Esophagus squamous epithelium (tissue), 5 donors: ENCODE data around the gene RSPH6A. TPM values are rescaled to one million over a fixed set of nuclear protein-coding genes. Genes with fewer than 3 reads are reported as not detected.
A peak's percentile ranks its signal among the peaks of the same experiment; 100 is the strongest.
"Not testable (repeated sequence)": the region's sequence is repeated elsewhere in the genome, so short reads cannot be mapped to it uniquely, and the experiment has no call there.

Experiments used
- DNase-seq: peaks from one replicate; lab custom pipeline; 2025; lab: John Stamatoyannopoulos, UW
- H3K27ac ChIP-seq, 4 donors: fragments of 200-600 bp; sonication (generic); one replicate each; pipeline ENCODE4 v1.5.1; 2016 to 2019; ENCODE audit warnings: mild to moderate bottlenecking in 1 of 4
- H3K27me3 ChIP-seq, 4 donors: fragments of 200-600 bp; sonication (generic); 1 replicate in 3 of 4; 2 replicates in 1 of 4; pipeline versions ENCODE4 v1.5.1 to v1.6.0; 2017 to 2021; ENCODE audit warnings: antibody characterized with exemption in 1 of 4
- H3K36me3 ChIP-seq, 3 donors: fragments of 200-600 bp; sonication (generic); one replicate each; pipeline ENCODE4 v1.5.1; 2016 to 2019
- H3K4me1 ChIP-seq, 3 donors: fragments of 200-600 bp; sonication (generic); one replicate each; pipeline ENCODE4 v1.5.1; 2017 to 2019
- H3K4me3 ChIP-seq, 4 donors: fragments of 200-600 bp; sonication (generic); 1 replicate in 3 of 4; 2 replicates in 1 of 4; pipeline ENCODE4 v1.5.1; 2016 to 2019; ENCODE audit warnings: mild to moderate bottlenecking in 2 of 4, moderate library complexity in 1 of 4
- H3K9me3 ChIP-seq, 3 donors: fragments of 200-600 bp; sonication (generic); one replicate each; pipeline ENCODE4 v1.5.1; 2016 to 2019
- POLR2A ChIP-seq, 4 donors: fragments of 450-650 bp; IDR thresholded peaks; one replicate each; pipeline ENCODE4 v1.6.1; 2017; ENCODE audit warnings: antibody characterized with exemption in 4 of 4, mild to moderate bottlenecking in 4 of 4, moderate library complexity in 3 of 4
- WGBS, 2 donors: methylation state at CpG; one replicate each; pipeline ENCODE4 v1.1.5; 2018; 5-methylcytosine and 5-hydroxymethylcytosine counted together
- intact Hi-C: fragments of 100-400 bp; cut with DNase I; formaldehyde crosslinking; loops from one replicate; pipeline ENCODE4 v1.15.0; 2022
- total RNA-seq, 4 donors: library from RNA; depleted of rRNA; stranded (reverse); fragments of >200 nt; gene quantifications; one replicate each; pipeline ENCODE4 v1.1.0, GENCODE V29; 2016
- TF ChIP-seq, protein P1 (sequence below), 6 experiments: fragments of 450-650 bp in 4 of 6; fragments of 200-600 bp in 2 of 6; sonication (generic) in 2 of 6; IDR thresholded peaks; one replicate each; pipeline ENCODE4 v1.5.1; 2016 to 2019; ENCODE audit warnings: antibody characterized with exemption in 6 of 6, mild to moderate bottlenecking in 4 of 6, moderate library complexity in 4 of 6
- donor health status: DM: yes; HTN: yes; CAD: no.

Gene RSPH6A
- total RNA-seq, 4 donors from 2014 or later, result 0.19 TPM; not detected in 3

DNA sequence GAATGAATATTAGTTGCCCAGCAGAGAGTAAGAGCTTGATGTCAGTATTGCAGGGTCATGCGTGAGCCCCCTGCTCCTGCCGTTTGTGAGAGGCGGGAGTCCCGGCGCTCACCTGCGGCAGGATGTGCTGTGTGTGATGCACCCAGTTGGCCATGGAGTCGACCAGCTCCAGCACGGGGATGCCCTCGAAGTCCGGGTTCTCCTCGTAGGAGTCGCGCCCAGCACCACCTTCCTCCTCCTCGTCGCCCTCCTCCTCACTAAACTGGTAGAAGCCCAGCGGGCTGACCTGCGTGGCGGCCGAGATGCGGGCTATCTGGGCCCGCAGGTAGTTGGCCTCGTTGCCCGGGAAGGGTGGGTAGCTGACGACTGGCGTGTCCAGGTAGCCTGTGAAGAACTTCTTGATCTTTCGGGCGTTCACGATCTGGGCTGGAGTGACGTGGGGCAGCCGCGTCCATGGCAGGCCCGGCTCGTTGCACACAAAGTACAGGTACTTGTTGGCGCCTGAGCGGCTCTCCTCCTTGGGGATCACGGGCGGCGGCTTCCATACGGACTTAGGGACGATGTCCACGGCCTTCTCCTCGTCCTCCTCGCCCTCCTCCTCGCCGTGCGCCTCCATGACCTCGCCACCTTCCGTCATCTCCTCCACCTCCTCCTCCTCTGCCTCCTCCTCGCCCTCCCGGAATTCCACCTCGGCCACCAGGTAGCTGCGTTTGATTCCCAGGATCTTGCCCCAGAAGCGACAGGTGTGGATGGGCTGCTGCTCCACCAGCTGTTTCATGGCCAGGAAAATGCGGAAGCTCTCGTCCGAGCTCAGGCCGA is 10.8 kb downstream of the RSPH6A start:
- Histone ChIP-seq H3K4me1 (peaks cover 8 to 22% (median 15%) of the 10 kb centered on the region in 3 donors), H3K27ac (no peak overlapping the region), H3K4me3 (no peak overlapping the region), H3K27me3 (no peaks in the 10 kb centered on the region), H3K36me3 (no peaks in the 10 kb centered on the region), H3K9me3 (no peaks in the 10 kb centered on the region)
- intact Hi-C loops, result no loop called here
- 87 to 91% methylated on average over 16 to 36 of the region's 57 CpGs for WGBS, 2 donors
- no peak for TF ChIP-seq POLR2A (IDR thresholded peaks at IDR 0.05)
- TF ChIP-seq, protein P1, sequence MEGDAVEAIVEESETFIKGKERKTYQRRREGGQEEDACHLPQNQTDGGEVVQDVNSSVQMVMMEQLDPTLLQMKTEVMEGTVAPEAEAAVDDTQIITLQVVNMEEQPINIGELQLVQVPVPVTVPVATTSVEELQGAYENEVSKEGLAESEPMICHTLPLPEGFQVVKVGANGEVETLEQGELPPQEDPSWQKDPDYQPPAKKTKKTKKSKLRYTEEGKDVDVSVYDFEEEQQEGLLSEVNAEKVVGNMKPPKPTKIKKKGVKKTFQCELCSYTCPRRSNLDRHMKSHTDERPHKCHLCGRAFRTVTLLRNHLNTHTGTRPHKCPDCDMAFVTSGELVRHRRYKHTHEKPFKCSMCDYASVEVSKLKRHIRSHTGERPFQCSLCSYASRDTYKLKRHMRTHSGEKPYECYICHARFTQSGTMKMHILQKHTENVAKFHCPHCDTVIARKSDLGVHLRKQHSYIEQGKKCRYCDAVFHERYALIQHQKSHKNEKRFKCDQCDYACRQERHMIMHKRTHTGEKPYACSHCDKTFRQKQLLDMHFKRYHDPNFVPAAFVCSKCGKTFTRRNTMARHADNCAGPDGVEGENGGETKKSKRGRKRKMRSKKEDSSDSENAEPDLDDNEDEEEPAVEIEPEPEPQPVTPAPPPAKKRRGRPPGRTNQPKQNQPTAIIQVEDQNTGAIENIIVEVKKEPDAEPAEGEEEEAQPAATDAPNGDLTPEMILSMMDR (IDR thresholded peaks at IDR 0.05), result no peak
- DNase-seq, result no peak

DNA sequence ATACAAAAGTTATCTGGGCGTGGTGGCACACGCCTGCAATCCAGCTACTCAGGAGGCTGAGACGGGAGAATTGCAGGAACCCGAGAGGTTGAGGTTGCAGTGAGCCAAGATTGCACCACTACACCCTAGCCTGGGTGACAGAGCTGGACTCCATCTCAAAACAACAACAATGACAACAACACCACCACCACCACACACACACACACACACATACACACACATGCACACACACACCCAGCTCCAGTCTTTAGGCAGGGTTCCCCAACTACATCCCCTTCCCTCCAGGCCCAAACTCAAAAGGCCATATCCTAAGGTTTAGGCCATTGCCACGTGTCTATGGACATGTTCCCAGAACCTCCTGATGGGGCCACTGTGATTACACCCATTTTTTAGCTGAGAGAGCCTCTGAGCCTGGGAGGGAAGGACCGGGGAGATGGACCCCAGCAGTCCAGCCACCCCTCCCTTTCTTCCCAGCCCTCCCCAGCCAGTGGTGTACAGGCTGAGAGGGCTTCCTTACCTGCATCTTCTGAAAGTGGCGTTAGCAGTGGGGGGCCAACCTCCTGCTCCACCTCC is 13.4 kb downstream of the RSPH6A start:
- intact Hi-C loops, result no loop called here
- H3K4me1 ChIP-seq, result peaks cover 13 to 35% (median 24%) of the 10 kb centered on the region in 3 donors
- no peak overlapping the region for H3K27ac ChIP-seq
- 71 to 77% methylated on average over 2 to 7 of the region's 7 CpGs for WGBS, 2 donors
- no peak for DNase-seq
- no peaks in the 10 kb centered on the region for H3K9me3 ChIP-seq
- no peak overlapping the region for H3K4me3 ChIP-seq
- no peaks in the 10 kb centered on the region for H3K27me3 ChIP-seq
- TF ChIP-seq, protein P1 (IDR thresholded peaks at IDR 0.05), result no peak
- no peak for TF ChIP-seq POLR2A (IDR thresholded peaks at IDR 0.05)
- no peaks in the 10 kb centered on the region for H3K36me3 ChIP-seq

DNA sequence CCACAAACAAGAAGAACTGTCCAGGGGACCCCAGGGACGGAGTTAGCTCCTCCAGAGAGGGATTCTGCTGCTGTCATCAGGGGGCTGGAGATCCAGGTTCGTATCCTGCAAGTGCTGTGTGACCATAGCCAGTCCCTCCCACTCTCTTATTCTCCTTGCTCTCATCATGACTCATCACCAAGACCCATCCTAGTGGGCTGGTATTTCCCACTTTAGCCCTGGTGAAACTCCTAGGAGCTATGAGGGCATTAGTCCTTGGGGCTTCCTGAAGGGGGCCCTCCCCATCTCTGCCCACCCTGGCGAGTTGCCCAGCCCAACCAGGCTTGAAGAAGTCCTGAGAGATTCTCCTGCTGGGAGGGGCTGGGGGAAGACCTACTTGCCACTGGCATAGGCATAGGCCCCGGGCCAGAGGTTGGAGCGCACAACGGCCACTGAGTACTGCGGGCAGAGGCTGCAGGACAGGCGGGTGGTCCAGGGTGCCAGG is 15.0 kb downstream of the RSPH6A start:
- H3K36me3 ChIP-seq, result no peaks in the 10 kb centered on the region
- H3K27me3 ChIP-seq, result no peaks in the 10 kb centered on the region
- no peaks in the 10 kb centered on the region for H3K9me3 ChIP-seq
- H3K4me1 ChIP-seq, result peaks cover 13 to 35% (median 24%) of the 10 kb centered on the region in 3 donors
- TF ChIP-seq, protein P1 (IDR thresholded peaks at IDR 0.05), result no peak
- TF ChIP-seq POLR2A (IDR thresholded peaks at IDR 0.05), result no peak
- WGBS, 2 donors, result 44 to 57% methylated on average over 2 of the region's 8 CpGs
- H3K4me3 ChIP-seq, result no peak overlapping the region
- peak overlapping the region; percentile 59 to 76 (median 70) for H3K27ac ChIP-seq
- no peak for DNase-seq
- intact Hi-C loops, result no loop called here

DNA sequence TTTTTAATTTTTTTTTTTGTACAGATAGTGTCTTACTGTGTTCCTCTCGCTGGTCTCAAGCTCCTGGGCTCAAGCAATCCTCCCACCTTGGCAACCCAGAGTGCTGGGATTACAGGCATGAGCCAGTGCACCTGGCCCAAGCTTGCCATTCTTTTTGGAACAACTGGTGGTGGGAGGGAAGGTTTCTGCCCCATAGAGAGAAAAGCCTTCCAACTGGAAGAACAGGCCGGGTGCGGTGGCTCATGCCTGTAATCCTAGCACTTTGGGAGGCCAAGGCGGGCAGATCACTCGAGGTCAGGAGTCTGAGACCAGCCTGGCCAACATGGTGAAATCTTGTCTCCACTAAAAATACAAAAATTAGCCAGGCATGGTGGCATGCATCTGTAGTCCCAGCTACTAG is 15.6 kb downstream of the RSPH6A start:
- H3K27me3 ChIP-seq, H3K9me3 ChIP-seq, intact Hi-C loops, DNase-seq, H3K36me3 ChIP-seq: not testable (repeated sequence)
- WGBS, 2 donors, result 46 to 51% methylated on average over 5 of the region's 5 CpGs
- Histone ChIP-seq H3K27ac (peak overlapping the region; percentile 59 to 76 (median 70)), H3K4me3 (peak overlapping the region in 1 of 4 donors; percentile 18), H3K4me1 (peaks cover 13 to 35% (median 24%) of the 10 kb centered on the region in 3 donors)

DNA sequence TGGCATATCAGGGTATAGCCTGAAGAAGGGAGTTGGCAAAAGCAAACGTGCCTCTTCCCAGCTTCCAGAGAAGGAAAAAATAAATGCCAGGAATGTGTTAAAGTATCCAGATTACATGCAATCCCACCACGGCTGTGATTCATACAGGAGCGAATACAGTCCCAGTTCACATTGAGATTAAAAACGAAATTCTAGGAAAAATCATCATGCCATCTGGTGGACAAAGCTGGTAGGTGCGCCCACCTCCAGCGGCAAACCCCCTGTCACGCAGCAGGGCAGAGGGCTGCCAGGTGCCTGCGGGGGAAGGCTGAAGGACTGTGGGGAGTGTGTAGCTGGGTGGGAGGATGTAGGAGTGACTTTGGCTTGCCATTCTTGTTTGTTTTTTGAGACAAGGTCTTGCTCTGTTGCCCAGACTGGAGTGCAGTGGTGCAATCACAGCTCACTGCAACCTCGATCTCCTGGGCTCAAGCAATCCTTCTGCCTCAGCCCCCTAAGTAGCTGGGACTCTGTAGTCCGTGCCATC is 16.1 kb downstream of the RSPH6A start:
- no peak for DNase-seq
- intact Hi-C loops, result no loop called here
- peak overlapping the region; percentile 67 to 76 (median 70) for H3K27ac ChIP-seq
- peaks cover 13 to 35% (median 24%) of the 10 kb centered on the region in 3 donors for H3K4me1 ChIP-seq
- WGBS, 2 donors, result 2% methylated on average over 10 of the region's 10 CpGs
- H3K4me3 ChIP-seq, result peak overlapping the region in 2 of 4 donors; percentile 18 to 21
- no peaks in the 10 kb centered on the region for H3K36me3 ChIP-seq
- no peak for TF ChIP-seq POLR2A (IDR thresholded peaks at IDR 0.05)
- TF ChIP-seq, protein P1 (IDR thresholded peaks at IDR 0.05), result peak; percentile 83 to 94 (median 90)
- H3K27me3 ChIP-seq, result no peaks in the 10 kb centered on the region
- no peaks in the 10 kb centered on the region for H3K9me3 ChIP-seq
